Astrocyte of the cerebellum (primary cell): ENCODE measurements around the gene KEAP1.
"Not testable (repeated sequence)": the region's sequence is repeated elsewhere in the genome, so short reads cannot be mapped to it uniquely, and the experiment has no call there.

ENCODE experiments used
- DNase-seq: peaks from one replicate; pipeline ENCODE4 v3.0.0-alpha.2; 2011; ENCODE audit warnings: low read depth
- H3K4me3 ChIP-seq: 2 replicates; pipeline ENCODE4 v1.5.1; 2011; ENCODE audit warnings: mild to moderate bottlenecking, low read depth, low read length, moderate library complexity
- in situ Hi-C: cut with HindIII; loops from 2 replicates; pipeline ENCODE4 v1.10.0; 2017; ENCODE audit warnings: low sequenced_read_pairs
- TF ChIP-seq, protein P1 (sequence below): IDR thresholded peaks from 2 replicates; pipeline ENCODE4 v1.5.1; 2012; ENCODE audit warnings: low read length, low read depth, moderate library complexity, mild to moderate bottlenecking; ENCODE audit errors: missing control alignments

KEAP1 gene

DNA sequence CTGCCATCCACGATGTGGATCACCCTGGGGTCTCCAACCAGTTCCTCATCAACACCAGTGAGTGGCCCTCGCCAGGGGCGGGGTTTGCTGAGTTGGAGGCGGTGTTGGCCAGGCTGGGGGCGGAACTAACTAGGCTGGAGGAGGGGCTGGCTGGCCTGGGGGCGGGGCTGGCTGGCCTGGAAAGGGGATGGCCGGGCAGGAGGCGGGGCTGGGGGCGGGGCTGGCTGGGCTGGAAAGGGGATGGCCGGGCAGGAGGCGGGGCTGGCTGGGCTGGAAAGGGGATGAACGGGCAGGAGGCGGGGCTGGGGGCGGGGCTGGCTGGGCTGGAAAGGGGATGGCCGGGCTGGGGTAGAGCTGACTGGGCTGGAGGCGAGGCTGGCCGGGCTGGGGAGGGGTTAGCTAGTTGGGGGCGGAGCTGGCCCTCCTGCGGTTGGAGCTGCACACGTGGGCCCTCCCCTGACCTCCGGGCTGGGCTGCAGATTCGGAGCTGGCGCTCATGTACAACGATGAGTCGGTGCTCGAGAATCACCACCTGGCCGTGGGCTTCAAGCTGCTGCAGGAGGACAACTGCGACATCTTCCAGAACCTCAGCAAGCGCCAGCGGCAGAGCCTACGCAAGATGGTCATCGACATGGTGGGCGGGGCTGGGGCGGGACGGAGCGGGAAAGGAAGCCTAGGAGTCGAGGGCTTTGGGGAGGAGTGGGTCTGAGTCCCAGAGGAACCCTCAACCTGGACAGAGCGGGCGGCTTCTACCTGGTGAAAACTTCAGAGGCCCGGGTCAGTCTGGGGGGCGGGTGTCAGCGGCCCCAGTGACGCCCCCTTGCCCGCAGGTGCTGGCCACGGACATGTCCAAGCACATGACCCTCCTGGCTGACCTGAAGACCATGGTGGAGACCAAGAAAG lies 41.9 kb downstream of the KEAP1 start:
- TF ChIP-seq, protein P1, sequence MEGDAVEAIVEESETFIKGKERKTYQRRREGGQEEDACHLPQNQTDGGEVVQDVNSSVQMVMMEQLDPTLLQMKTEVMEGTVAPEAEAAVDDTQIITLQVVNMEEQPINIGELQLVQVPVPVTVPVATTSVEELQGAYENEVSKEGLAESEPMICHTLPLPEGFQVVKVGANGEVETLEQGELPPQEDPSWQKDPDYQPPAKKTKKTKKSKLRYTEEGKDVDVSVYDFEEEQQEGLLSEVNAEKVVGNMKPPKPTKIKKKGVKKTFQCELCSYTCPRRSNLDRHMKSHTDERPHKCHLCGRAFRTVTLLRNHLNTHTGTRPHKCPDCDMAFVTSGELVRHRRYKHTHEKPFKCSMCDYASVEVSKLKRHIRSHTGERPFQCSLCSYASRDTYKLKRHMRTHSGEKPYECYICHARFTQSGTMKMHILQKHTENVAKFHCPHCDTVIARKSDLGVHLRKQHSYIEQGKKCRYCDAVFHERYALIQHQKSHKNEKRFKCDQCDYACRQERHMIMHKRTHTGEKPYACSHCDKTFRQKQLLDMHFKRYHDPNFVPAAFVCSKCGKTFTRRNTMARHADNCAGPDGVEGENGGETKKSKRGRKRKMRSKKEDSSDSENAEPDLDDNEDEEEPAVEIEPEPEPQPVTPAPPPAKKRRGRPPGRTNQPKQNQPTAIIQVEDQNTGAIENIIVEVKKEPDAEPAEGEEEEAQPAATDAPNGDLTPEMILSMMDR, result no peak
- in situ Hi-C loops, result no loop called here
- peak overlapping the region; percentile 40 for H3K4me3 ChIP-seq
- peak; percentile 70 for DNase-seq

DNA sequence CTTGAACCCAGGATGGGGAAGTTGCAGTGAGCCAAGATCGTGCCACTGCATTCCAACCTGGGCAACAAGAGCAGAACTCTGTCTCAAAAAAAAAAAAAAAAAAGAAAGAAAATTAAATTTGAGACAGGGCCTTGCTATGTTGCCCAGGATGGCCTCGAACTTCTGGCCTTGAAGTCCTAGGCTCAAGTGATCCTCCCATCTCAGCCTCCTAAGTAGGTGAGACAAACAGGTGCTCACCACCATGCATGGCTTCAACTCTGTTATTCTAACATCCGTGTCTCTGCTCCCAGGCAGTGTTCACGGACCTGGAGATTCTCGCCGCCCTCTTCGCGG lies 42.5 kb downstream of the KEAP1 start:
- in situ Hi-C loops, result no loop called here
- H3K4me3 ChIP-seq, result no peak overlapping the region
- DNase-seq, result no peak
- TF ChIP-seq, protein P1, result no peak

DNA sequence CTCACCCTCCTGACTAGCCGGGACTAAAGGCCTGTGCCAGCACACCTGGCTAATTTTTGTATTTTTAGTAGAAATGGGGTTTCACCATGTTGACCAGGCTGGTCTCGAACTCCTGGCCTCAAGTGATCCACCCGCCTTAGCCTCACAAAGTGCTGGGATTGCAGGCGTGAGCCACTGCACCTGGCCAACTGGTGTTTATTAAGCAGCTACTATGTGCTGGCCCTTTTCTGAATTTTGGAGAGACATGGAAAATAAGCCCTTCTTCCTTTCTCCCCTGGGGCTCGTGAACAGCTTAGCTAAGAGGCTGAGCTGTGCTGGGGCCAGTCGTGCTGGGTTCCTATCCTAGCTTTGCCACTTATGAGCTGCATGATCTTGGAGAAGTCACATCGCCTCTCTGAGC lies 44.4 kb downstream of the KEAP1 start:
- DNase-seq, in situ Hi-C loops, H3K4me3 ChIP-seq: not testable (repeated sequence)

DNA sequence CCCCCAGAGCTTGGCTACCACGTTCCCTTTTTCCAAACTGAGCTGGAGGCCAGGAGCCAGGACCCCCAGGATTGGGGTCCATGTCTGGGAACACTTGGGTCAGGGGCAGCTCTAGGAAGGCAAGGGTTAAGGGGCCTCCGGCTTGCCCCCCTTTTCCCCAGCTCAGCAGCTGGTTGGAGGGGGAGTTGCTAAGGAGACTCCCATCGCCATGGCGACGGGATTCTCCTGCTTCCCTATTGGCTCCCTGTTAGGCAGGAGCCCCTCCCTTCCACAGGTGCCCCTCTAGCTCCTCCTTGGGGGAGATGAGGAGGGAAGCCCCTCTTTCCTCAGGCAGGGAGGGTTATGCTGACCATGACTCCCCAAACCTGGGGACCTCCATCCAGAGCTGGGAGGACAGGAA lies 48.9 kb downstream of the KEAP1 start:
- H3K4me3 ChIP-seq, result no peak overlapping the region
- no peak for DNase-seq
- in situ Hi-C loops, result no loop called here
- TF ChIP-seq, protein P1, result no peak

DNA sequence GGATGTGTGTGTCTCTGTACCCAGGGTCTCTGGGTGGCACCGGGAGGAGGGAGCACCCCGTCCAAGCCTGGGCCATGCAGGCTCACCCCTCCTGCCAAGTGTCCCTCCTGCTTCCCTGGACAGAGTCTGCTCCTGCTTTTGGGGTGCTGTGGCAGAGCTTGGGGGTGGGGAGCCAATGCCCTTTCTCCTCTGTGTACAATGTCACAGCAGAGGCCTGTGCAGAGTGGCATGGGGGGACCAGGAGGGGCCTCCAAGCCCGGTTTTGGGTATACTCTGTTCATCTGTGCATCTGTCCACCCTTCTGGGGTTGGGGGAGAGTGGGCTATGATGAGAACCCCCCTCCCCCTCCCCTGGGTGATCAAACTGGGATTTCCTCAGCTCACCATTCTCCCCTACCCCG lies 49.3 kb downstream of the KEAP1 start:
- TF ChIP-seq, protein P1, result no peak
- no peak overlapping the region for H3K4me3 ChIP-seq
- in situ Hi-C loops, result no loop called here
- no peak for DNase-seq

DNA sequence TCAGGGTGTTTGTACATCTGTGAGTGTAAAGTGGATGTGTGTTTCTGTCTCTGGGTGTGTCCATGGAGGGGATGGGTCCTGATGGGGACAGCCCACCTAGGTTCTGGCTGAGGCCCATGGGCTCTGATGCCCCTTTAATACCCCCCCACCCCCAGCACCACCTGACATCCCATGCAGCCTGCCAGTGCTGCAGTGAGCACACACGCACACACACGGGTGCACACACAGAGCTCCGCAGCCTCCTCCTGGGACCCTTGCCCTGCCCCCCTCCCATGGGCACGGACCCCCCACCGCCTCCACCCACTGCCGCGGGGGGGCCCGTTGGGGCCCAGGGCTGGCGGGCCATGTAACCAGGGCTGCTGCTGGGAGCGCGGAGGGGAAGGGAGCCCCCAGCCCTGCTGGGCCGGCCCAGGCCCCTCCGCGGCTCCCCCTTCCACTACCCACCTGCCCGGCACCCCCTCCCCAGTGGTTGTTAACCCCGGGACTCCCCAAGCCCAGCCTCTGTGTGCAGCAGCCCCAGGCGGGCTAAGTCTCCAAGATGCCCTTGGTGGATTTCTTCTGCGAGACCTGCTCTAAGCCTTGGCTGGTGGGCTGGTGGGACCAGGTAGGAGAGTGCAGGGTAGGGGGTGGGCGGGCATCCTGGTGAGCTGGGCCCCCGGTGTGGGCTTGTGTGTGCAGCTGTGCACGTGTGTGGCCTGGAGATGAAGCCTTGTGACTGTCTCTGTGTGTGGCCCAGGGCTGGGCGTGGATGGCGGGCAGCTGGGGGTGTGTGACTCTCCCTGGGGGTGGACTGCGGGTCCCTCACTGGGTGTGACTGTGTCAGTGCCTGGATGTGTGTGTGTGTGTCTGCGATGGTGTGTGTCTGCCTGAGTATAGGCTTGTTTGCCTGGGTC lies 50.2 kb downstream of the KEAP1 start:
- no peak for DNase-seq
- H3K4me3 ChIP-seq, result no peak overlapping the region
- TF ChIP-seq, protein P1, result no peak
- in situ Hi-C loops, result no loop called here
